ENCODE results near the gene GAK.

Gene GAK

DNA sequence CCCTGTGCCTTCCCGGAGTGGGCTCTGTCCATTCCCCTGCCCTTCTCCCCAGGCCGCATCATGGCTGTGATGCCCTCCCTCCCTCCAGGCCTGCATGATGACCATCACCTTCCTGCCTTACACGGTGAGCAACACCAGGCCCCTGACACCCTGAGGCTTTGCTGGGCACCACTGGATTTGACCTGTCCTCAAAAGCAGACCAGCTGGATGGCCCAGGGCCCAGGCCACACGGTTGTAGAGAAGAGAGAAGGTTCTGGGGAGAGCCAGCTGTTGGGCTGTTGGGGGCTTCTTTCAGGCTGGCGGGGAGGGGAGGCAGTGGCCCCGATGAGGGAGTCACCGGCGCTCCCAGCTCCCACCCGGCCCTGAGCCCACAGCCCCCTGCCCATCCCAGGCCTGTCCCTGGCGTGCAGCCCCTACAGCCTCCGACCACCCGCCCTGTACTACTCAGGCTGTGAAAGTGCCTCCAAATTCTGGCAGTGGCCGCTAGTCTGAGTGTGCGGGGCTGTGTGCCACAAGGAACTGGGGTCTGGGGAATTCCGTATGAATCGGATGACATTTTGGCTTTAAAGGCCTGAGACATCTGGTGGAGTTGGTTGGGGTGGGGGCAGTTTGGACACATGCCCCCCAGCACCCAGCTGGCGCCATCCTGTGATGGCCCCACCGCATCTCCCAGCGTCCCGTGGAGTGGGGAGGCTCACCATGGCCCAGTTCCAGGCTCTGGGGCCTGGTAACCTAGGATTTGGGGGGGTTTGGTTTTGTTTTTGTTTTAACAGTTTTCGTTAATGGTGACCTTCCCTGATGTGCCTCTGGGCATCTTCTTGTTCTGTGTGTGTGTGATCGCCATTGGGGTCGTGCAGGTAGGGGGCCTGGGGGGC, 19.7 kb upstream of the GAK start:
- TF ChIP-seq, protein P1, sequence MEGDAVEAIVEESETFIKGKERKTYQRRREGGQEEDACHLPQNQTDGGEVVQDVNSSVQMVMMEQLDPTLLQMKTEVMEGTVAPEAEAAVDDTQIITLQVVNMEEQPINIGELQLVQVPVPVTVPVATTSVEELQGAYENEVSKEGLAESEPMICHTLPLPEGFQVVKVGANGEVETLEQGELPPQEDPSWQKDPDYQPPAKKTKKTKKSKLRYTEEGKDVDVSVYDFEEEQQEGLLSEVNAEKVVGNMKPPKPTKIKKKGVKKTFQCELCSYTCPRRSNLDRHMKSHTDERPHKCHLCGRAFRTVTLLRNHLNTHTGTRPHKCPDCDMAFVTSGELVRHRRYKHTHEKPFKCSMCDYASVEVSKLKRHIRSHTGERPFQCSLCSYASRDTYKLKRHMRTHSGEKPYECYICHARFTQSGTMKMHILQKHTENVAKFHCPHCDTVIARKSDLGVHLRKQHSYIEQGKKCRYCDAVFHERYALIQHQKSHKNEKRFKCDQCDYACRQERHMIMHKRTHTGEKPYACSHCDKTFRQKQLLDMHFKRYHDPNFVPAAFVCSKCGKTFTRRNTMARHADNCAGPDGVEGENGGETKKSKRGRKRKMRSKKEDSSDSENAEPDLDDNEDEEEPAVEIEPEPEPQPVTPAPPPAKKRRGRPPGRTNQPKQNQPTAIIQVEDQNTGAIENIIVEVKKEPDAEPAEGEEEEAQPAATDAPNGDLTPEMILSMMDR (IDR thresholded peaks at IDR 0.05; ENCODE audit: poor library complexity, severe bottlenecking): no peak

DNA sequence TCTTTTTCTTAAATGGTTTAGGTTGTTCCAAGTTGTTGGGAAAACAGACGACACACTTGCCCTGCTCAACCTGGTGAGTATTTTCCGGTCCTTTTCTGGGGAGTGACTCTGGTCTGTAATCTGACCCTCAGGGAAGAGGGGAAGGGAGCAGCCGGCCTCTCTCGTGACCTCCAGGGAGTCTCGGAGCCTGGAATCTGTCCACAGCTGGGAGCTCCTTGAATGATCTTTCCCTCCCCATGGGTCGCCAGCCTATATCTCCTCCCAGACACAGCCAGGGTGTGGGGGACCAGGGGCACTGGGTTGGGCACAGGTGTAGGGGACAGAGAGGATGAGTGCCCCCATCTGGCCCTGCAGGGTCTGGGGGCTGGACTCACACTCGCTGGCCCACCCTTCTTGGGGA, 19.1 kb upstream of the GAK start:
- Histone ChIP-seq H3K27me3 (ENCODE audit: insufficient read depth, poor library complexity, severe bottlenecking) (no peaks in the 10 kb centered on the region), H3K9me3 (ENCODE audit: severe bottlenecking) (no peaks in the 10 kb centered on the region), H3K4me3 (ENCODE audit: severe bottlenecking) (no peak overlapping the region), H3K27ac (ENCODE audit: poor library complexity, severe bottlenecking) (no peak overlapping the region), H3K4me1 (ENCODE audit: insufficient read depth, poor library complexity, severe bottlenecking) (no peaks in the 10 kb centered on the region), H3K36me3 (ENCODE audit: low read depth) (no peaks in the 10 kb centered on the region)
- no peak for DNase-seq (ENCODE audit: low spot score)
- TF ChIP-seq, protein P1 (IDR thresholded peaks at IDR 0.05; ENCODE audit: poor library complexity, severe bottlenecking): no peak
- ATAC-seq (ENCODE audit: low read depth): no peak

More for the DNA sequence above, 19.7 kb upstream of the GAK start:
- ATAC-seq (ENCODE audit: low read depth) (no peak), DNase-seq (ENCODE audit: low spot score) (no peak)
- no peaks in the 10 kb centered on the region for H3K36me3 ChIP-seq (ENCODE audit: low read depth)
- no peaks in the 10 kb centered on the region for H3K4me1 ChIP-seq (ENCODE audit: insufficient read depth, poor library complexity, severe bottlenecking)
- no peak overlapping the region for H3K4me3 ChIP-seq (ENCODE audit: severe bottlenecking)
- no peak overlapping the region for H3K27ac ChIP-seq (ENCODE audit: poor library complexity, severe bottlenecking)
- no peaks in the 10 kb centered on the region for H3K27me3 ChIP-seq (ENCODE audit: insufficient read depth, poor library complexity, severe bottlenecking)
- H3K9me3 ChIP-seq (ENCODE audit: severe bottlenecking): no peaks in the 10 kb centered on the region

DNA sequence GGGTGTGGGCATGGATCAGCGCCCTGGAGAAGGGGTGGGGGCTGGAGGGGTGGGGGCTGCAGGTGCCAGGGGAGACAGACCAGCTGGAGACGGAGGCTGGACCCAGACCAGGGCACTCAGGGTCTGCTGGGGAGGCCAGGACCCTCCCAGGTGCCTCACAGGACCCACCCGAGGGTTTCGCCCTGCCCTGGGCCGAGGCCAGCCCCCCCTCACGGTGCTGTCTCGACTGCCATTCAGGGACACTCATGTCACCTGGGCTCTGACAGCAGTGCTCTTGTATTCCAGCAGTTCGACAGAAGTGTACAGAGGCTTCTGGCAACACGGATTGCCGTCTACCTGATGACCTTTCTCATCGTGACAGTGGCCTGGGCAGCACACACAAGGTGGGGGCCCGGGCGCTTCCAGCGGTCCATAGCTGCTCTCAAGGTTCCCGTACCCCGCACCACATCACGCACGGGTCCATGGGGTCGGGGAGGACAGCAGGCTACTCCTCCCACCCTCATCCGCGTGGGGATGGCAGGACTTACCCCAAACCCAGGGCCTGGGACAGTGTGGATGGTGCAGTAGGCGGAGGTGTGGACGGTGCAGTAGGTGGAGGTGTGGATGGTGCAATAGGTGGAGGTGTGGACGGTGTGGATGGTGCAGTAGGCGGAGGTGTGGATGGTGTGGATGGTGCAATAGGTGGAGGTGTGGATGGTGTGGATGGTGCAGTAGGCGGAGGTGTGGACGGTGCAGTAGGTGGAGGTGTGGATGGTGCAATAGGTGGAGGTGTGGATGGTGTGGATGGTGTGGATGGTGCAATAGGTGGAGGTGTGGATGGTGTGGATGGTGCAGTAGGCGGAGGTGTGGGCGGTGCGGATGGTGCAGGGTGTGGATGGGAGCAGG, 18.3 kb upstream of the GAK start:
- TF ChIP-seq, protein P1 (IDR thresholded peaks at IDR 0.05; ENCODE audit: poor library complexity, severe bottlenecking): no peak
- Histone ChIP-seq H3K4me3 (ENCODE audit: severe bottlenecking) (no peak overlapping the region), H3K4me1 (ENCODE audit: insufficient read depth, poor library complexity, severe bottlenecking) (no peaks in the 10 kb centered on the region), H3K27ac (ENCODE audit: poor library complexity, severe bottlenecking) (no peak overlapping the region), H3K36me3 (ENCODE audit: low read depth) (no peaks in the 10 kb centered on the region), H3K9me3 (ENCODE audit: severe bottlenecking) (no peaks in the 10 kb centered on the region), H3K27me3 (ENCODE audit: insufficient read depth, poor library complexity, severe bottlenecking) (no peaks in the 10 kb centered on the region)
- ATAC-seq (ENCODE audit: low read depth): no peak
- no peak for DNase-seq (ENCODE audit: low spot score)

DNA sequence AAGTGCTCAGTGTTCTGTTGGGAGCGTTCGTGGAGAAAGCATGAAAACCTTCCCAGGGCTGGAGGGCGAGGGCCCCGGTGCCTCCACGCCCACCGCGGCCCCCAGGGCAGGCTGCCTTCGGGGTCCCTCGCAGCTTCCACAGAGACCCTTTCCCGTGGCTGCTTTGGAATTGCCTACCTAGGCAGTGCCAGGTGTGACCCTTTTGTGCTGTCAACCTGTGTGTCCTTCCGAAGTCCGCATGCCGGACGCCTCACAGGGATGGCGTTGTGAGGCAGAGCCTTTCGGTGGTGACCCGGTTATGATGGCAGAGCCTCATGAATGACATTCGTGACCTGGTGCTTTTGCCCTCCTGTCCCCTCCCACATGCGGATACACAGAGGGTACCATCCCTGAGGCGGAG, 17.5 kb upstream of the GAK start:
- Histone ChIP-seq H3K4me3 (ENCODE audit: severe bottlenecking) (no peak overlapping the region), H3K4me1 (ENCODE audit: insufficient read depth, poor library complexity, severe bottlenecking) (no peaks in the 10 kb centered on the region), H3K36me3 (ENCODE audit: low read depth) (no peaks in the 10 kb centered on the region), H3K9me3 (ENCODE audit: severe bottlenecking) (no peaks in the 10 kb centered on the region), H3K27ac (ENCODE audit: poor library complexity, severe bottlenecking) (no peak overlapping the region), H3K27me3 (ENCODE audit: insufficient read depth, poor library complexity, severe bottlenecking) (no peaks in the 10 kb centered on the region)
- ATAC-seq (ENCODE audit: low read depth) (no peak), DNase-seq (ENCODE audit: low spot score) (no peak)
- TF ChIP-seq, protein P1 (IDR thresholded peaks at IDR 0.05; ENCODE audit: poor library complexity, severe bottlenecking): no peak

Measured in RWPE2 (cell line).